GM18508 (cell line): ENCODE data around the gene KLHL14.
"Not testable (repeated sequence)": the region's sequence is repeated elsewhere in the genome, so short reads cannot be mapped to it uniquely, and the experiment has no call there.

ENCODE experiments used
- ATAC-seq: cut with Tn5 transposase; IDR thresholded peaks from one replicate; pipeline ENCODE4 v1.9.1; 2021; ENCODE audit warnings: moderate number of reproducible peaks; ENCODE audit not compliant: insufficient read depth, unreplicated experiment

KLHL14 gene

GRCh38 chr18:32772581-32773381, at the start of gene KLHL14:
Gene KLHL14, minus strand, starts transcription at chr18:32773023. Its CDS starts 2,432 bp downstream, at chr18:32770591.
- ATAC-seq = no peak

GRCh38 chr18:32822197-32822596, 49.4 kb upstream of the KLHL14 start:
- ATAC-seq = no peak

GRCh38 chr18:32815881-32816280, 43.1 kb upstream of the KLHL14 start:
- no peak for ATAC-seq

- no peak for ATAC-seq
Observed at GRCh38 chr18:32812342-32812741, 39.5 kb upstream of the KLHL14 start.

- ATAC-seq = no peak
Observed at GRCh38 chr18:32810314-32810713, 37.5 kb upstream of the KLHL14 start.

- ATAC-seq = no peak
Observed at GRCh38 chr18:32805354-32805753, 32.5 kb upstream of the KLHL14 start.

GRCh38 chr18:32804134-32804888, 31.5 kb upstream of the KLHL14 start:
- ATAC-seq = no peak

GRCh38 chr18:32803568-32803967, 30.7 kb upstream of the KLHL14 start:
- ATAC-seq = peak; percentile 92

GRCh38 chr18:32802591-32803451, 30.0 kb upstream of the KLHL14 start:
- ATAC-seq = peak; percentile 32

- ATAC-seq = no peak
Observed at GRCh38 chr18:32801228-32801627, 28.4 kb upstream of the KLHL14 start.

- no peak for ATAC-seq
Observed at GRCh38 chr18:32798209-32798960, 25.6 kb upstream of the KLHL14 start.

- not testable (repeated sequence) for ATAC-seq
Observed at GRCh38 chr18:32794667-32795066, 21.8 kb upstream of the KLHL14 start.

GRCh38 chr18:32779010-32779409, 6.2 kb upstream of the KLHL14 start:
- no peak for ATAC-seq

GRCh38 chr18:32777049-32777448, 4.2 kb upstream of the KLHL14 start:
- ATAC-seq = no peak

GRCh38 chr18:32776561-32776960, 3.7 kb upstream of the KLHL14 start:
- no peak for ATAC-seq

GRCh38 chr18:32775628-32776027, 2.8 kb upstream of the KLHL14 start:
- no peak for ATAC-seq

GRCh38 chr18:32773382-32773712, 524 bp upstream of the KLHL14 start:
- ATAC-seq = no peak

GRCh38 chr18:32771871-32772580, 797 bp downstream of the KLHL14 start:
- ATAC-seq = no peak

- ATAC-seq = no peak
Observed at GRCh38 chr18:32771169-32771751, 1.6 kb downstream of the KLHL14 start.
